ENCODE measurements around the gene SRSF5. TPM values are rescaled to one million over a fixed set of nuclear protein-coding genes. Genes with fewer than 3 reads are reported as not detected.

Gene SRSF5
- total RNA-seq, 1 donor from 2014 or later = 298 TPM

DNA sequence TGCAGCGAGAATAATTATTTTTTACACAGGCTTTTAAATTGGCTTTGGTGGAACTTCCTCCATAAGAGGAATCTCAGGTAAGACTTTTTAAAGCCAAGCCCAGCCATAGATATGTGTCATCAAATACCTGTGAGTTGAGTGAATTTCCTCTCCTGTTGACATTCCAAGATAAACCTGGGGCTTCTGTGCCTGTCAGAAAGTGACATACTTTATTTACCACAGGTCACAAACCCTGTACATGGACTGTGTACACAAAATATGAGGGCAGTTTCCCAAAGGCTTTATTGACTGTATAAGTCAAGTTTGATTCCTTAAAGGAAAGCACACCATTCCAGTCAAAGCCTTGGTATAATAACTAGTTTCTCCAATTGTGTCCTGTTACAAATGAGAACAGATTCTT is 25.9 kb upstream of the SRSF5 start:
- no peak for ATAC-seq
- TF ChIP-seq, protein P1, sequence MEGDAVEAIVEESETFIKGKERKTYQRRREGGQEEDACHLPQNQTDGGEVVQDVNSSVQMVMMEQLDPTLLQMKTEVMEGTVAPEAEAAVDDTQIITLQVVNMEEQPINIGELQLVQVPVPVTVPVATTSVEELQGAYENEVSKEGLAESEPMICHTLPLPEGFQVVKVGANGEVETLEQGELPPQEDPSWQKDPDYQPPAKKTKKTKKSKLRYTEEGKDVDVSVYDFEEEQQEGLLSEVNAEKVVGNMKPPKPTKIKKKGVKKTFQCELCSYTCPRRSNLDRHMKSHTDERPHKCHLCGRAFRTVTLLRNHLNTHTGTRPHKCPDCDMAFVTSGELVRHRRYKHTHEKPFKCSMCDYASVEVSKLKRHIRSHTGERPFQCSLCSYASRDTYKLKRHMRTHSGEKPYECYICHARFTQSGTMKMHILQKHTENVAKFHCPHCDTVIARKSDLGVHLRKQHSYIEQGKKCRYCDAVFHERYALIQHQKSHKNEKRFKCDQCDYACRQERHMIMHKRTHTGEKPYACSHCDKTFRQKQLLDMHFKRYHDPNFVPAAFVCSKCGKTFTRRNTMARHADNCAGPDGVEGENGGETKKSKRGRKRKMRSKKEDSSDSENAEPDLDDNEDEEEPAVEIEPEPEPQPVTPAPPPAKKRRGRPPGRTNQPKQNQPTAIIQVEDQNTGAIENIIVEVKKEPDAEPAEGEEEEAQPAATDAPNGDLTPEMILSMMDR (IDR thresholded peaks at IDR 0.05) = no peak
- DNase-seq = no peak
- peaks cover 9% of the 10 kb centered on the region for H3K9me3 ChIP-seq
- H3K36me3 ChIP-seq = no peaks in the 10 kb centered on the region
- H3K4me1 ChIP-seq = no peaks in the 10 kb centered on the region
- no peaks in the 10 kb centered on the region for H3K27me3 ChIP-seq (ENCODE audit: low read depth)
- no peak overlapping the region for H3K27ac ChIP-seq
- no peak overlapping the region for H3K4me3 ChIP-seq
- intact Hi-C loops (cut with DNase I) = no loop called here

DNA sequence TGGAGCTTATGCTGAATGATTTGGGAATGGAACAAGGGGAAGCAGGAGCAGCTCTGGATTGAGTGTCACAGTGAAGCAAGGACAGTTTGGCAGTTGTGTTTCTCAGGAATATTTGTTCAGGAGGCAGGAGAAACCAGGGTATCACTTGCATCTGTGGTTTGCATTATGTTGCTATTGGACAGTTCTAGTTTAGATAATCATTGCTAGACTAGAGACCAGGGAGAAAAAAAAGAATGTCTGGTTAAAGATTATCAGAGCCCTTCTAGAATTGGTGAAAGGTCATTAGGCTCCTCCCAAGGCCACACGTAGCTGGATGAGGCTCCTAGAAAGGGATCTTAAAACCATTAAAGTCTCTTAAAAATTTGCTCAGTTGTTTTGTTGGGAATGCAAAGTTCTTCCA is 17.0 kb upstream of the SRSF5 start:
- Histone ChIP-seq H3K4me1 (no peaks in the 10 kb centered on the region), H3K4me3 (no peak overlapping the region), H3K27ac (no peak overlapping the region), H3K9me3 (no peaks in the 10 kb centered on the region), H3K36me3 (no peaks in the 10 kb centered on the region), H3K27me3 (ENCODE audit: low read depth) (no peaks in the 10 kb centered on the region)
- ATAC-seq = no peak
- DNase-seq = no peak
- intact Hi-C loops (cut with DNase I) = no loop called here
- TF ChIP-seq, protein P1 (IDR thresholded peaks at IDR 0.05) = no peak

DNA sequence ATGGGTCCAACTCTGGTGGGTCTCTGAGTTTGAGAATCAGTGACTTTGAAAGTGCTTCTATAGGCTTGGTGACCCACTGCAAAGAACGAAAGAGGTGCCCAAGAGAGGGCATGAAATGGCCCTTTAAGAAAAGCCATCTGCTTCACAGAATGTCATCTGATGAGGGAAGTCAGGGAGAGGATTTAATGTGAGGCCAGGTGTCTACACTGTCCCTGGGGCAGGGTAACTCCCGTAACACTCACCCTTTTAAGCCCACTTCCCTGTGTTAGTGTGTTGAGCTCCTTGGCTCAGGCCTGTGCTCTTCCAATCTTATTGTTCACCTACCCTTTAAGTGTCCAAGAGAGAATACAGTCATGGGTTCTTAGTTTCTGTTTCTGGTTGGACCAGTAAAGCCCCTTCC is 16.4 kb upstream of the SRSF5 start:
- no peak for DNase-seq
- TF ChIP-seq, protein P1 (IDR thresholded peaks at IDR 0.05) = no peak
- Histone ChIP-seq H3K4me3 (no peak overlapping the region), H3K4me1 (peaks cover 4% of the 10 kb centered on the region), H3K9me3 (no peaks in the 10 kb centered on the region), H3K27me3 (ENCODE audit: low read depth) (no peaks in the 10 kb centered on the region), H3K36me3 (no peaks in the 10 kb centered on the region), H3K27ac (no peak overlapping the region)
- intact Hi-C loops (cut with DNase I) = no loop called here
- ATAC-seq = no peak

DNA sequence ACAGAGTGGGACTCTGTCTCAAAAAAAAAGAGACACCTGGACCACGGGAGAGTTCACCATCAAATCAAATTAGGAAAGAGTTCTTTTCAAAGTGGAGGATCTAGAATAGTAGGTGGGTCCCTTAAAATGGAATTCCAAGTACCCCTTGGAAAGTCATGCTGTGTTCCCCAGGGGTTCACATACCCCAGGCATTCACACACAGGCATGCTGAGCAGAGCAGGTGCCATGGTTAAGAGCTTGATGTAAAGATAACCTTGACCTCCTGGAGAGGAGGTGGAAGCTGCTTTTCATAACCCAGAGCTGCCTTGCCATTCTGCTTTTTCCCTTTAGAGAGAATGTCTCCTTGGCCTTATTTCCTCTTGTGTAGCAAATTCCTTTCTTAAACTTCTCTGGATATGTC is 14.2 kb upstream of the SRSF5 start:
- Histone ChIP-seq H3K36me3 (no peaks in the 10 kb centered on the region), H3K27me3 (ENCODE audit: low read depth) (no peaks in the 10 kb centered on the region), H3K4me3 (no peak overlapping the region), H3K27ac (no peak overlapping the region), H3K9me3 (no peaks in the 10 kb centered on the region), H3K4me1 (peaks cover 6% of the 10 kb centered on the region)
- ATAC-seq = no peak
- DNase-seq = no peak
- intact Hi-C loops (cut with DNase I) = no loop called here
- TF ChIP-seq, protein P1 (IDR thresholded peaks at IDR 0.05) = no peak

DNA sequence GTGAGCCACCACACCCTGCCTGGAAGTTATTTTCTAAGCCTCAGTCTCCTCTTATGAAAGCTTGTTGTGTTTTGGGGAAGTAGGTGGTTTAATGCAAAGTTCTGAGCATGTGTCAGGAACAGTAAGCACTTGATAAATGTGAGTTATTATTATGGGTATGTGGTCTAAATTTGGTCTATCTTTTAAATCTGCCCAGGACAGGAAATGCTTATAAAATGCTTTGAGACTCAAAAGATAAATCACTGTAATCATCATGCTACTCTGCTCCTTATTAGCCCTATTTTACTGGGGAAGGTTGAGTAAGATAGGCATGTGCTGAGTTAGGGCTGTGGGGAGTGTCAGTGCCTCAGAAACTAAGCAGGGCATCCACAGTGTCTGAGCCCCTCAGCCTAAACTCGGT is 13.1 kb upstream of the SRSF5 start:
- Histone ChIP-seq H3K27me3 (ENCODE audit: low read depth) (no peaks in the 10 kb centered on the region), H3K27ac (no peak overlapping the region), H3K9me3 (no peaks in the 10 kb centered on the region), H3K4me1 (peaks cover 6% of the 10 kb centered on the region), H3K4me3 (no peak overlapping the region), H3K36me3 (no peaks in the 10 kb centered on the region)
- ATAC-seq (no peak), DNase-seq (no peak)
- intact Hi-C loops (cut with DNase I) = no loop called here
- TF ChIP-seq, protein P1 (IDR thresholded peaks at IDR 0.05) = no peak

DNA sequence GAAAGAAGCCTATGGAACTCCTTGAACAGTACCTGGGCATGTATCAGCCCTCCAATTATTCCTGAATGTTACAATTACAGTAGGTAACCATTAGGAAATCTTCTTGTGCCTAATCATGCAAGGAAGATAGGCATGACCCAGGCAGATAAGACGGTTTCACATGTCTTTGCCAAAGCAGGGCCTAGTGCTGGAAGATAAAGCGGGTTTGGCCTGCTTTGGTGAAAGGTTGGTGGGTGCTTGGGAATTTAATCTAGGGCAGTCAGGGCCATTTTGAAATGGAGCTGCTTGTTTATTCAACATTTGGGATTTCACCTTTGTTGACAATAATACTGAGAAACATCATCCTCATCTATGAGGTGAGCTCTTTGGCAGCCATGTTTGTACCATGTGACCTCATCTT is 12.5 kb upstream of the SRSF5 start:
- H3K9me3 ChIP-seq = no peaks in the 10 kb centered on the region
- H3K4me1 ChIP-seq = peaks cover 6% of the 10 kb centered on the region
- DNase-seq (no peak), ATAC-seq (no peak)
- intact Hi-C loops (cut with DNase I) = no loop called here
- no peaks in the 10 kb centered on the region for H3K27me3 ChIP-seq (ENCODE audit: low read depth)
- H3K4me3 ChIP-seq = no peak overlapping the region
- H3K27ac ChIP-seq = no peak overlapping the region
- H3K36me3 ChIP-seq = no peaks in the 10 kb centered on the region
- TF ChIP-seq, protein P1 (IDR thresholded peaks at IDR 0.05) = no peak
